Measurements from ENCODE around the gene SLC22A3.

Gene SLC22A3

GRCh38 chr6:160319246-160319645 is 28.9 kb upstream of the SLC22A3 start:
- H3K79me1 ChIP-seq (replicated peaks; ENCODE audit: low read length, poor library complexity, severe bottlenecking): no peaks in the 10 kb centered on the region
- H3K27ac ChIP-seq (ENCODE audit: low read length, poor library complexity, severe bottlenecking): no peak overlapping the region
- WGBS: 58% methylated on average over 1 of the region's 1 CpG
- H3K14ac ChIP-seq (ENCODE audit: low read length in 2 of 2): no peak overlapping the region
- H3K9me3 ChIP-seq (ENCODE audit: control insufficient read depth, low read length): peaks cover 16% of the 10 kb centered on the region
- no peak overlapping the region for H4K8ac ChIP-seq (ENCODE audit: low read length)
- no peak overlapping the region for H2BK12ac ChIP-seq (ENCODE audit: low read length in 2 of 2)
- H3K9ac ChIP-seq (ENCODE audit: low read length): no peak overlapping the region
- no peaks in the 10 kb centered on the region for H3K36me3 ChIP-seq (ENCODE audit: control insufficient read depth in 1 of 2, insufficient read depth in 2 of 2, low read depth in 1 of 2, low read length in 2 of 2)
- no peak overlapping the region for H3K23ac ChIP-seq (ENCODE audit: low read length in 2 of 2)
- H2BK120ac ChIP-seq (ENCODE audit: low read depth, low read length): no peak overlapping the region
- no peak overlapping the region for H2BK5ac ChIP-seq (ENCODE audit: low read depth, low read length, poor library complexity, severe bottlenecking)
- no peak overlapping the region for H3K4me2 ChIP-seq (ENCODE audit: low read length, poor library complexity, severe bottlenecking)
- H3K4ac ChIP-seq (ENCODE audit: low read depth in 1 of 2, low read length in 2 of 2): no peak overlapping the region
- no peaks in the 10 kb centered on the region for H3K27me3 ChIP-seq (ENCODE audit: control insufficient read depth in 1 of 2, insufficient read depth in 1 of 2, low read length in 2 of 2)
- H2AFZ ChIP-seq (ENCODE audit: low read depth, low read length): no peak overlapping the region
- H3K18ac ChIP-seq (ENCODE audit: low read depth in 1 of 2, low read length in 2 of 2): no peak overlapping the region
- no peak overlapping the region for H3K4me3 ChIP-seq (ENCODE audit: insufficient read depth in 1 of 2, low read depth in 1 of 2, low read length in 2 of 2)
- H2BK15ac ChIP-seq (ENCODE audit: low read depth, poor library complexity, severe bottlenecking): no peak overlapping the region
- H4K91ac ChIP-seq (ENCODE audit: low read length): no peak overlapping the region
- no peak overlapping the region for H2AK5ac ChIP-seq (ENCODE audit: low read length, severe bottlenecking)
- no peak for DNase-seq
- no peaks in the 10 kb centered on the region for H3K4me1 ChIP-seq (ENCODE audit: control insufficient read depth, insufficient read depth, low read depth, low read length)

- H3K36me3 ChIP-seq (ENCODE audit: control insufficient read depth in 1 of 2, insufficient read depth in 2 of 2, low read depth in 1 of 2, low read length in 2 of 2): no peaks in the 10 kb centered on the region
- no peak overlapping the region for H2BK5ac ChIP-seq (ENCODE audit: low read depth, low read length, poor library complexity, severe bottlenecking)
- no peak overlapping the region for H2BK12ac ChIP-seq (ENCODE audit: low read length in 2 of 2)
- WGBS: 59% methylated on average over 4 of the region's 5 CpGs
- no peak overlapping the region for H3K4ac ChIP-seq (ENCODE audit: low read depth in 1 of 2, low read length in 2 of 2)
- no peak overlapping the region for H3K18ac ChIP-seq (ENCODE audit: low read depth in 1 of 2, low read length in 2 of 2)
- DNase-seq: no peak
- H3K4me1 ChIP-seq (ENCODE audit: control insufficient read depth, insufficient read depth, low read depth, low read length): no peaks in the 10 kb centered on the region
- no peak overlapping the region for H2BK15ac ChIP-seq (ENCODE audit: low read depth, poor library complexity, severe bottlenecking)
- no peak overlapping the region for H3K9ac ChIP-seq (ENCODE audit: low read length)
- H4K91ac ChIP-seq (ENCODE audit: low read length): no peak overlapping the region
- no peak overlapping the region for H3K14ac ChIP-seq (ENCODE audit: low read length in 2 of 2)
- peaks cover 13% of the 10 kb centered on the region for H3K9me3 ChIP-seq (ENCODE audit: control insufficient read depth, low read length)
- no peak overlapping the region for H3K27ac ChIP-seq (ENCODE audit: low read length, poor library complexity, severe bottlenecking)
- no peak overlapping the region for H3K4me3 ChIP-seq (ENCODE audit: insufficient read depth in 1 of 2, low read depth in 1 of 2, low read length in 2 of 2)
- no peak overlapping the region for H2AFZ ChIP-seq (ENCODE audit: low read depth, low read length)
- no peak overlapping the region for H2AK5ac ChIP-seq (ENCODE audit: low read length, severe bottlenecking)
- H3K23ac ChIP-seq (ENCODE audit: low read length in 2 of 2): no peak overlapping the region
- no peak overlapping the region for H3K4me2 ChIP-seq (ENCODE audit: low read length, poor library complexity, severe bottlenecking)
- no peak overlapping the region for H4K8ac ChIP-seq (ENCODE audit: low read length)
- H3K27me3 ChIP-seq (ENCODE audit: control insufficient read depth in 1 of 2, insufficient read depth in 1 of 2, low read length in 2 of 2): no peaks in the 10 kb centered on the region
- H3K79me1 ChIP-seq (replicated peaks; ENCODE audit: low read length, poor library complexity, severe bottlenecking): no peaks in the 10 kb centered on the region
- no peak overlapping the region for H2BK120ac ChIP-seq (ENCODE audit: low read depth, low read length)
Measured at GRCh38 chr6:160321729-160322505, 26.3 kb upstream of the SLC22A3 start.

- H3K27ac ChIP-seq (ENCODE audit: low read length, poor library complexity, severe bottlenecking): no peak overlapping the region
- H3K4ac ChIP-seq (ENCODE audit: low read depth in 1 of 2, low read length in 2 of 2): no peak overlapping the region
- no peaks in the 10 kb centered on the region for H3K79me1 ChIP-seq (replicated peaks; ENCODE audit: low read length, poor library complexity, severe bottlenecking)
- H3K4me1 ChIP-seq (ENCODE audit: control insufficient read depth, insufficient read depth, low read depth, low read length): peaks cover 9% of the 10 kb centered on the region
- no peak overlapping the region for H4K91ac ChIP-seq (ENCODE audit: low read length)
- no peak overlapping the region for H2AK5ac ChIP-seq (ENCODE audit: low read length, severe bottlenecking)
- no peak for DNase-seq
- no peak overlapping the region for H3K4me3 ChIP-seq (ENCODE audit: insufficient read depth in 1 of 2, low read depth in 1 of 2, low read length in 2 of 2)
- H2BK12ac ChIP-seq (ENCODE audit: low read length in 2 of 2): no peak overlapping the region
- H4K8ac ChIP-seq (ENCODE audit: low read length): no peak overlapping the region
- peaks cover 0 to 17% of the 10 kb centered on the region in 2 experiments for H3K27me3 ChIP-seq (ENCODE audit: control insufficient read depth in 1 of 2, insufficient read depth in 1 of 2, low read length in 2 of 2)
- no peak overlapping the region for H3K9ac ChIP-seq (ENCODE audit: low read length)
- H2BK120ac ChIP-seq (ENCODE audit: low read depth, low read length): no peak overlapping the region
- H3K4me2 ChIP-seq (ENCODE audit: low read length, poor library complexity, severe bottlenecking): no peak overlapping the region
- no peak overlapping the region for H3K14ac ChIP-seq (ENCODE audit: low read length in 2 of 2)
- no peak overlapping the region for H3K23ac ChIP-seq (ENCODE audit: low read length in 2 of 2)
- H3K18ac ChIP-seq (ENCODE audit: low read depth in 1 of 2, low read length in 2 of 2): no peak overlapping the region
- no peak overlapping the region for H2AFZ ChIP-seq (ENCODE audit: low read depth, low read length)
- no peaks in the 10 kb centered on the region for H3K9me3 ChIP-seq (ENCODE audit: control insufficient read depth, low read length)
- no peaks in the 10 kb centered on the region for H3K36me3 ChIP-seq (ENCODE audit: control insufficient read depth in 1 of 2, insufficient read depth in 2 of 2, low read depth in 1 of 2, low read length in 2 of 2)
- WGBS: 59% methylated on average over 3 of the region's 3 CpGs
- no peak overlapping the region for H2BK15ac ChIP-seq (ENCODE audit: low read depth, poor library complexity, severe bottlenecking)
- no peak overlapping the region for H2BK5ac ChIP-seq (ENCODE audit: low read depth, low read length, poor library complexity, severe bottlenecking)
Measured at GRCh38 chr6:160327981-160328380, 20.2 kb upstream of the SLC22A3 start.

- WGBS: 83% methylated on average over 8 of the region's 8 CpGs
- no peak overlapping the region for H2BK15ac ChIP-seq (ENCODE audit: low read depth, poor library complexity, severe bottlenecking)
- H3K27ac ChIP-seq (ENCODE audit: low read length, poor library complexity, severe bottlenecking): no peak overlapping the region
- no peaks in the 10 kb centered on the region for H3K36me3 ChIP-seq (ENCODE audit: control insufficient read depth in 1 of 2, insufficient read depth in 2 of 2, low read depth in 1 of 2, low read length in 2 of 2)
- DNase-seq: no peak
- no peak overlapping the region for H3K23ac ChIP-seq (ENCODE audit: low read length in 2 of 2)
- peaks cover 0 to 17% of the 10 kb centered on the region in 2 experiments for H3K27me3 ChIP-seq (ENCODE audit: control insufficient read depth in 1 of 2, insufficient read depth in 1 of 2, low read length in 2 of 2)
- H3K4me2 ChIP-seq (ENCODE audit: low read length, poor library complexity, severe bottlenecking): no peak overlapping the region
- H3K9ac ChIP-seq (ENCODE audit: low read length): no peak overlapping the region
- no peak overlapping the region for H2AFZ ChIP-seq (ENCODE audit: low read depth, low read length)
- no peak overlapping the region for H3K4me3 ChIP-seq (ENCODE audit: insufficient read depth in 1 of 2, low read depth in 1 of 2, low read length in 2 of 2)
- no peak overlapping the region for H2BK120ac ChIP-seq (ENCODE audit: low read depth, low read length)
- H2BK5ac ChIP-seq (ENCODE audit: low read depth, low read length, poor library complexity, severe bottlenecking): no peak overlapping the region
- no peaks in the 10 kb centered on the region for H3K9me3 ChIP-seq (ENCODE audit: control insufficient read depth, low read length)
- no peak overlapping the region for H4K8ac ChIP-seq (ENCODE audit: low read length)
- no peak overlapping the region for H2BK12ac ChIP-seq (ENCODE audit: low read length in 2 of 2)
- H4K91ac ChIP-seq (ENCODE audit: low read length): no peak overlapping the region
- H3K14ac ChIP-seq (ENCODE audit: low read length in 2 of 2): no peak overlapping the region
- no peak overlapping the region for H2AK5ac ChIP-seq (ENCODE audit: low read length, severe bottlenecking)
- peaks cover 9% of the 10 kb centered on the region for H3K4me1 ChIP-seq (ENCODE audit: control insufficient read depth, insufficient read depth, low read depth, low read length)
- H3K79me1 ChIP-seq (replicated peaks; ENCODE audit: low read length, poor library complexity, severe bottlenecking): no peaks in the 10 kb centered on the region
- H3K4ac ChIP-seq (ENCODE audit: low read depth in 1 of 2, low read length in 2 of 2): no peak overlapping the region
- no peak overlapping the region for H3K18ac ChIP-seq (ENCODE audit: low read depth in 1 of 2, low read length in 2 of 2)
Measured at GRCh38 chr6:160328447-160328846, 19.7 kb upstream of the SLC22A3 start.
